ENCODE data around the gene ITIH3.
"Not testable (repeated sequence)": the region's sequence is repeated elsewhere in the genome, so short reads cannot be mapped to it uniquely, and the experiment has no call there.

Gene ITIH3

GRCh38 chr3:52794612-52795099 lies at the start of gene ITIH3:
ITIH3 (plus strand) TSS chr3:52794796; CDS start chr3:52794804, 8 bp downstream.
- DNase-seq (ENCODE audit: low read depth in 2 of 2), result no peak

- DNase-seq (ENCODE audit: low read depth in 2 of 2), result no peak
Measured at GRCh38 chr3:52752045-52752660, 42.4 kb upstream of the ITIH3 start.

GRCh38 chr3:52754373-52754772 lies 40.2 kb upstream of the ITIH3 start:
- no peak for DNase-seq (ENCODE audit: low read depth in 2 of 2)

- DNase-seq (ENCODE audit: low read depth in 2 of 2), result no peak
Measured at GRCh38 chr3:52756141-52756540, 38.5 kb upstream of the ITIH3 start.

- DNase-seq (ENCODE audit: low read depth in 2 of 2), result no peak
Measured at GRCh38 chr3:52763466-52763865, 31.1 kb upstream of the ITIH3 start.

- no peak for DNase-seq (ENCODE audit: low read depth in 2 of 2)
Measured at GRCh38 chr3:52769786-52770455, 24.7 kb upstream of the ITIH3 start.

- DNase-seq (ENCODE audit: low read depth in 2 of 2), result peak; percentile 73 to 77
Measured at GRCh38 chr3:52770496-52771333, 23.9 kb upstream of the ITIH3 start, which contains the start of gene NEK4. NEK4 (minus strand) TSS chr3:52770940; CDS start chr3:52770746, 194 bp downstream.

GRCh38 chr3:52771334-52771681 lies 23.3 kb upstream of the ITIH3 start:
- no peak for DNase-seq (ENCODE audit: low read depth in 2 of 2)

GRCh38 chr3:52771702-52772101 lies 22.9 kb upstream of the ITIH3 start:
- DNase-seq (ENCODE audit: low read depth in 2 of 2), result no peak

- DNase-seq (ENCODE audit: low read depth in 2 of 2), result no peak
Measured at GRCh38 chr3:52773361-52774065, 21.1 kb upstream of the ITIH3 start.

- DNase-seq (ENCODE audit: low read depth in 2 of 2), result no peak
Measured at GRCh38 chr3:52774066-52774713, 20.4 kb upstream of the ITIH3 start.

GRCh38 chr3:52774901-52775864 lies 19.4 kb upstream of the ITIH3 start:
- no peak for DNase-seq (ENCODE audit: low read depth in 2 of 2)

GRCh38 chr3:52775877-52776276 lies 18.7 kb upstream of the ITIH3 start:
- DNase-seq (ENCODE audit: low read depth in 2 of 2), result no peak

GRCh38 chr3:52776486-52776885 lies 18.1 kb upstream of the ITIH3 start:
- DNase-seq (ENCODE audit: low read depth in 2 of 2), result not testable (repeated sequence)

- DNase-seq (ENCODE audit: low read depth in 2 of 2), result no peak
Measured at GRCh38 chr3:52777127-52777958, 17.3 kb upstream of the ITIH3 start, which contains the start of gene ITIH1. ITIH1 (plus strand) TSS chr3:52777599; CDS start chr3:52777616, 17 bp downstream.

- DNase-seq (ENCODE audit: low read depth in 2 of 2), result no peak
Measured at GRCh38 chr3:52777959-52778805, 16.4 kb upstream of the ITIH3 start.

- no peak for DNase-seq (ENCODE audit: low read depth in 2 of 2)
Measured at GRCh38 chr3:52779011-52779836, 15.4 kb upstream of the ITIH3 start.
